ENCODE measurements around the gene POLR3C.

The POLR3C gene

GRCh38 chr1:145859491-145860023 is 35.6 kb downstream of the POLR3C start:
- Histone ChIP-seq H3K9me3 (ENCODE audit: insufficient read depth, low read length, severe bottlenecking) (no peaks in the 10 kb centered on the region), H3K27me3 (ENCODE audit: insufficient read depth, low read length, poor library complexity) (peaks cover 8% of the 10 kb centered on the region), H2AFZ (ENCODE audit: low read depth, low read length) (peak overlapping the region; percentile 77), H3K36me3 (ENCODE audit: insufficient read depth, low read length) (peaks cover 20% of the 10 kb centered on the region), H3K4me1 (ENCODE audit: insufficient read depth, low read length) (peaks cover 18% of the 10 kb centered on the region), H3K4me2 (ENCODE audit: insufficient read depth, low read length) (peak overlapping the region; percentile 79), H3K4me3 (ENCODE audit: low read depth in 1 of 2, low read length in 2 of 2) (peak overlapping the region; percentile 31 to 70; a peak in 3 of 4 replicates), H3K79me2 (ENCODE audit: insufficient read depth, low read length) (peaks cover 7% of the 10 kb centered on the region), H4K20me1 (ENCODE audit: insufficient read depth, low read length) (no peaks in the 10 kb centered on the region; the same call in 1 of the 2 replicates), H3K9ac (ENCODE audit: low read depth, low read length) (peak overlapping the region; percentile 62), H3K27ac (ENCODE audit: low read length) (peak overlapping the region; percentile 55)
- ATAC-seq (ENCODE audit: insufficient read depth, low read depth) (peak; percentile 71), DNase-seq (peak; percentile 85)
- no peak for TF ChIP-seq EZH2 (IDR thresholded peaks at IDR 0.05; ENCODE audit: borderline replicate concordance, low read depth, low read length, severe bottlenecking)
- no peak for TF ChIP-seq CTCF (IDR thresholded peaks at IDR 0.05; ENCODE audit: borderline replicate concordance, extremely low read depth, low read length, poor library complexity, severe bottlenecking)

DNA sequence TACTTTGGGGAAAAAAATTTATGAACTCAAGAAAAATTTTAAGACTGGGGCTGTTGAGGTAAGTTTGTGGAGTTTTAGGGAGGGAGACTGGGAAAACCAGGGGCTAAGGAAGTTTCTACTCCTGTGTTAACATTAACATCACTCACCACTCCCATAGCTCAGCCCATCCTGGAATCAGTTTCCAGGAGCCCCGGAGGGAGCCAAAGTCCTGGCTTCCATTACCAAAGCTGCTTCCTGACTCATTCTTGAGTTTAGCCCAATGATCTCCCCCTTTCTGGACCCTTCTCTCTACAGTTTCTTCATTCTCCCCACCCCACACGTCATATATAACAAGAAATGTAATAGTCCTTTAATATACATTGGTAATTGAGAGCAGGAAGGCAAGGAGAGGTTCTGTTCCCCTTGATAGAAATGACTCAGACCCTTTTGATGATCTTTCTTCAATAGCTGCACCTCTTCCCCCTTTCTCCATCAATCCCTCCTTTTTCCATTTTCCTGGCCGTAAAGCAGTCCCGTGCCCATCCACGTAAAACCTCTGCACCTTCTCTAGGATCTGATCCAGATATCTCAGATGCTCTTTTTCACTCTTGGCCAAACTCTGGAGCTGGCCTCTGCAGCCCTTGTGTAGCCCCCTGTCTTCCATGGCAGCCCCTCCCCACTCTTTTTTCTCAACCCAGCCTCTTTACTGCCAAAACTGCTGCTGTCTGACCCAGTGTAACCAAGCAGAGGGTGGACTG is 39.5 kb downstream of the POLR3C start:
- H3K9me3 ChIP-seq (ENCODE audit: insufficient read depth, low read length, severe bottlenecking), result no peaks in the 10 kb centered on the region
- H3K4me2 ChIP-seq (ENCODE audit: insufficient read depth, low read length), result no peak overlapping the region
- no peaks in the 10 kb centered on the region for H3K79me2 ChIP-seq (ENCODE audit: insufficient read depth, low read length)
- H3K9ac ChIP-seq (ENCODE audit: low read depth, low read length), result no peak overlapping the region
- no peak overlapping the region for H3K4me3 ChIP-seq (ENCODE audit: low read depth in 1 of 2, low read length in 2 of 2)
- H3K27ac ChIP-seq (ENCODE audit: low read length), result no peak overlapping the region
- no peaks in the 10 kb centered on the region for H4K20me1 ChIP-seq (ENCODE audit: insufficient read depth, low read length)
- ATAC-seq (ENCODE audit: insufficient read depth, low read depth) (no peak), DNase-seq (no peak)
- H3K4me1 ChIP-seq (ENCODE audit: insufficient read depth, low read length), result peaks cover 8% of the 10 kb centered on the region
- H2AFZ ChIP-seq (ENCODE audit: low read depth, low read length), result no peak overlapping the region
- TF ChIP-seq CTCF (IDR thresholded peaks at IDR 0.05; ENCODE audit: borderline replicate concordance, extremely low read depth, low read length, poor library complexity, severe bottlenecking), result no peak
- TF ChIP-seq EZH2 (IDR thresholded peaks at IDR 0.05; ENCODE audit: borderline replicate concordance, low read depth, low read length, severe bottlenecking), result no peak
- H3K27me3 ChIP-seq (ENCODE audit: insufficient read depth, low read length, poor library complexity), result peaks cover 21% of the 10 kb centered on the region
- H3K36me3 ChIP-seq (ENCODE audit: insufficient read depth, low read length), result no peaks in the 10 kb centered on the region

DNA sequence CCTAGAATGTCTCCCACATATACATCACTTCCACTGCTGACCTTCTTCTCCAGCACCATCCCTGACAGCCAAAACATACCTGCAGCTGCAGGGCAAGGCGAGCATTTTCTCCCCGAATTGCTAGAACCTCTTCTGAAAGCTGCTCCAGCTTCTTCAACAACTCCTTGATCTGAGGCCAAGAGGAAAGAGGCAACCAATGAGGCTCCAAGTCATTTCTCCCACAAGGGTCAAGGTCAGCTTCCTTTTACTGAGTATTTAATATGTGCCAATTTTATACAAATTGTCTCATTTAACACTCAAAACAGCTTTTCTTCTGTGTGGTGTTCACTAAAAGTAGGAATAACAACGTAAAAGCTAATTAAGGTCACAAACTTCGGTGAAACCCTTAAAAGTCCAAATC is 44.2 kb downstream of the POLR3C start:
- H3K4me1 ChIP-seq (ENCODE audit: insufficient read depth, low read length), result no peaks in the 10 kb centered on the region
- no peaks in the 10 kb centered on the region for H4K20me1 ChIP-seq (ENCODE audit: insufficient read depth, low read length)
- no peak for DNase-seq
- H3K36me3 ChIP-seq (ENCODE audit: insufficient read depth, low read length), result no peaks in the 10 kb centered on the region
- H3K27ac ChIP-seq (ENCODE audit: low read length), result no peak overlapping the region
- no peak for ATAC-seq (ENCODE audit: insufficient read depth, low read depth)
- TF ChIP-seq CTCF (IDR thresholded peaks at IDR 0.05; ENCODE audit: borderline replicate concordance, extremely low read depth, low read length, poor library complexity, severe bottlenecking), result no peak
- TF ChIP-seq EZH2 (IDR thresholded peaks at IDR 0.05; ENCODE audit: borderline replicate concordance, low read depth, low read length, severe bottlenecking), result no peak
- H3K4me3 ChIP-seq (ENCODE audit: low read depth in 1 of 2, low read length in 2 of 2), result no peak overlapping the region
- peaks cover 33% of the 10 kb centered on the region for H3K27me3 ChIP-seq (ENCODE audit: insufficient read depth, low read length, poor library complexity)
- H2AFZ ChIP-seq (ENCODE audit: low read depth, low read length), result no peak overlapping the region
- no peaks in the 10 kb centered on the region for H3K79me2 ChIP-seq (ENCODE audit: insufficient read depth, low read length)
- no peak overlapping the region for H3K9ac ChIP-seq (ENCODE audit: low read depth, low read length)
- no peaks in the 10 kb centered on the region for H3K9me3 ChIP-seq (ENCODE audit: insufficient read depth, low read length, severe bottlenecking)
- no peak overlapping the region for H3K4me2 ChIP-seq (ENCODE audit: insufficient read depth, low read length)

All from DND-41 (cell line).